Testis (tissue), 2 donors: ENCODE data around the gene LYRM4.

ENCODE experiments used
- POLR2A ChIP-seq: fragments of 450-650 bp; IDR thresholded peaks from one replicate; pipeline ENCODE4 v1.6.1; 2017; ENCODE audit warnings: antibody characterized with exemption, mild to moderate bottlenecking, moderate library complexity
- TF ChIP-seq, protein P1 (sequence below), 3 experiments: fragments of 450-650 bp in 2 of 3; fragments of 200-600 bp in 1 of 3; sonication (generic) in 1 of 3; IDR thresholded peaks; one replicate each; pipeline ENCODE4 v1.5.1; 2016 to 2019; ENCODE audit warnings: antibody characterized with exemption in 3 of 3, mild to moderate bottlenecking in 2 of 3, moderate library complexity in 1 of 3

DNA sequence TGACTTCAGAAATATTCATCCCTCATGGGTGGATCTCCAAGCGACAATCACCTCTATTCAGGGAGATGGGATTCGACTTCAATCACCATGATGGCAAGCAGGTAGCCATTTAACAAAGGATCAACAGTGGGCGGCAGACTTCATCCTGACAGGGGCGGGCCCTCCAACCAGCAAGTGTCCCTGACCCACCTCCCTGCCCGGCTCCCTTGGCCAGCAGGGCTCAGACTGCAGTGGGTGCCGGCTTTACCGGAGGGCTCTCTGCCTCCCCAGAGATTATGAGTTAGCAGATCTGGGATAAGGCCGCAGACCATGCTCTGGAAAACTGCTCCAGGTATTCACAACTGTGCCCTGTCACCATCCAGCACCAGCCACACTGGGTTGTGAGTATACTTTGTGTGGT lies 136.2 kb downstream of the LYRM4 start:
- TF ChIP-seq, protein P1, sequence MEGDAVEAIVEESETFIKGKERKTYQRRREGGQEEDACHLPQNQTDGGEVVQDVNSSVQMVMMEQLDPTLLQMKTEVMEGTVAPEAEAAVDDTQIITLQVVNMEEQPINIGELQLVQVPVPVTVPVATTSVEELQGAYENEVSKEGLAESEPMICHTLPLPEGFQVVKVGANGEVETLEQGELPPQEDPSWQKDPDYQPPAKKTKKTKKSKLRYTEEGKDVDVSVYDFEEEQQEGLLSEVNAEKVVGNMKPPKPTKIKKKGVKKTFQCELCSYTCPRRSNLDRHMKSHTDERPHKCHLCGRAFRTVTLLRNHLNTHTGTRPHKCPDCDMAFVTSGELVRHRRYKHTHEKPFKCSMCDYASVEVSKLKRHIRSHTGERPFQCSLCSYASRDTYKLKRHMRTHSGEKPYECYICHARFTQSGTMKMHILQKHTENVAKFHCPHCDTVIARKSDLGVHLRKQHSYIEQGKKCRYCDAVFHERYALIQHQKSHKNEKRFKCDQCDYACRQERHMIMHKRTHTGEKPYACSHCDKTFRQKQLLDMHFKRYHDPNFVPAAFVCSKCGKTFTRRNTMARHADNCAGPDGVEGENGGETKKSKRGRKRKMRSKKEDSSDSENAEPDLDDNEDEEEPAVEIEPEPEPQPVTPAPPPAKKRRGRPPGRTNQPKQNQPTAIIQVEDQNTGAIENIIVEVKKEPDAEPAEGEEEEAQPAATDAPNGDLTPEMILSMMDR (IDR thresholded peaks at IDR 0.05) = no peak
- no peak for TF ChIP-seq POLR2A
